Measurements from ENCODE around the gene KIAA0513. TPM values are rescaled to one million over a fixed set of nuclear protein-coding genes. Genes with fewer than 3 reads are reported as not detected.

The KIAA0513 gene
- total RNA-seq, 1 experiment from 2014 or later: 6.6 TPM

DNA sequence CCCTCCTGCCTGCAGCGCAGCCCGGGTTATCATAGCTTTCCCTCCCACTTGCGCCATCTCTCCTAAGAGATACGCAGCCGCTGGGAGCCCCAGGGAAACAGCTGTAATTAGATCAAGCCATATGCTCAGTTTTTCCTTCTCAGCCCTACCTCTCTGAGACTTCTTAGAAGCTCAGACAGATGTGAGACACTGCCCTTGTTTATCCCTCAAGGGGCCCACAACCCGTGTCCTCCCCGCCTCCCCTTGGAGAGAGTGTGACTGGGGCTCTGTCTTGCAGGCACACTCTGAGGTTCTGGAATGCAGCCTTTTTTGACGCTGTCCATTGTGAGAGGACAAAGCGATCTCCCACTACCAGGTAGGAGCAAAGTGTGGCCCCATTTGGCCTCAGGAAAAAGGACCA is 53.4 kb downstream of the KIAA0513 start:
- no TSS peak for BruUV-seq (replicated peaks)

DNA sequence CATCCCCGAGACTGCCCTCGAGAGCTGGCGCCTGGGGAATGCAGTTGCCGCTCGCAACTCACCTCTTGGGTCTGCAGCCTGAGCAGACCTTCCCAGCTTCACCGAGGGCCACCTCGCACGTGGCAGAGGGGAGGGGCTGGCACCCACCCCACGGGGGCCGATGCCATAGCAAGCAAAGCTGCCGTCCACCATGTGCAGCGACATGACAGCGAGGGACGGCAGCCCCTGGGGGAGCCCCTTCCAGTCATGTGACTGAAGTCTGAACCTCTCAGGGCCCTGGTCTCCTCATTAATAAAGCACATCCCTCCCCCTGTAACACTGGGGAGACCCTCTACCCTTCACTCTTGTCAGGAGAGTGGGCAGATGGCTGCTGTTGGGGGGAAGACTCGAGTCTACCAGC is 54.2 kb downstream of the KIAA0513 start:
- Histone ChIP-seq H3K4me2 (ENCODE audit: low read length) (no peak overlapping the region), H3K36me3 (ENCODE audit: control insufficient read depth in 1 of 2, insufficient read depth in 2 of 2, low read length in 2 of 2) (no peaks in the 10 kb centered on the region), H3K79me2 (ENCODE audit: insufficient read depth, low read length) (no peaks in the 10 kb centered on the region), H3K9ac (ENCODE audit: low read length) (no peak overlapping the region), H2AFZ (ENCODE audit: low read depth, low read length, poor library complexity, severe bottlenecking) (no peak overlapping the region), H4K20me1 (ENCODE audit: insufficient read depth) (no peaks in the 10 kb centered on the region), H3K27me3 (ENCODE audit: insufficient read depth, low read length) (no peaks in the 10 kb centered on the region), H3K9me3 (ENCODE audit: control insufficient read depth in 1 of 2, insufficient read depth in 1 of 2, low read depth in 1 of 2, low read length in 2 of 2) (no peaks in the 10 kb centered on the region), H3K4me3 (replicated peaks in 1 of 2; ENCODE audit: low read depth in 1 of 2, low read length in 2 of 2) (no peak overlapping the region), H3K27ac (ENCODE audit: low read depth, low read length) (no peak overlapping the region), H3K4me1 (ENCODE audit: control insufficient read depth in 1 of 2, insufficient read depth in 2 of 2, low read length in 2 of 2) (peaks cover 0 to 3% of the 10 kb centered on the region in 2 experiments; a peak in 2 of 4 replicates), H3K9me2 (ENCODE audit: insufficient read depth) (no peaks in the 10 kb centered on the region)
- ATAC-seq: no peak
- TF ChIP-seq POLR2AphosphoS5 (IDR thresholded peaks at IDR 0.05; ENCODE audit: low read depth, low read length) (no peak), CBX3 (IDR thresholded peaks at IDR 0.05; ENCODE audit: low read depth) (no peak), SRF (IDR thresholded peaks at IDR 0.05; ENCODE audit: low read depth) (no peak), EZH2 (IDR thresholded peaks at IDR 0.05) (no peak), ZNF274 (IDR thresholded peaks at IDR 0.05; ENCODE audit: low read depth, low read length) (no peak), SIN3A (IDR thresholded peaks at IDR 0.05; ENCODE audit: low read depth) (no peak), POLR2A (IDR thresholded peaks at IDR 0.05; ENCODE audit: borderline replicate concordance, extremely low read depth, insufficient read depth, insufficient read length) (no peak), RAD21 (IDR thresholded peaks at IDR 0.05; ENCODE audit: low read depth) (no peak), FOSL1 (IDR thresholded peaks at IDR 0.05; ENCODE audit: low read depth) (no peak)
- TF ChIP-seq, protein P1, sequence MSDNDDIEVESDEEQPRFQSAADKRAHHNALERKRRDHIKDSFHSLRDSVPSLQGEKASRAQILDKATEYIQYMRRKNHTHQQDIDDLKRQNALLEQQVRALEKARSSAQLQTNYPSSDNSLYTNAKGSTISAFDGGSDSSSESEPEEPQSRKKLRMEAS (IDR thresholded peaks at IDR 0.05): no peak
- TF ChIP-seq, protein P2, sequence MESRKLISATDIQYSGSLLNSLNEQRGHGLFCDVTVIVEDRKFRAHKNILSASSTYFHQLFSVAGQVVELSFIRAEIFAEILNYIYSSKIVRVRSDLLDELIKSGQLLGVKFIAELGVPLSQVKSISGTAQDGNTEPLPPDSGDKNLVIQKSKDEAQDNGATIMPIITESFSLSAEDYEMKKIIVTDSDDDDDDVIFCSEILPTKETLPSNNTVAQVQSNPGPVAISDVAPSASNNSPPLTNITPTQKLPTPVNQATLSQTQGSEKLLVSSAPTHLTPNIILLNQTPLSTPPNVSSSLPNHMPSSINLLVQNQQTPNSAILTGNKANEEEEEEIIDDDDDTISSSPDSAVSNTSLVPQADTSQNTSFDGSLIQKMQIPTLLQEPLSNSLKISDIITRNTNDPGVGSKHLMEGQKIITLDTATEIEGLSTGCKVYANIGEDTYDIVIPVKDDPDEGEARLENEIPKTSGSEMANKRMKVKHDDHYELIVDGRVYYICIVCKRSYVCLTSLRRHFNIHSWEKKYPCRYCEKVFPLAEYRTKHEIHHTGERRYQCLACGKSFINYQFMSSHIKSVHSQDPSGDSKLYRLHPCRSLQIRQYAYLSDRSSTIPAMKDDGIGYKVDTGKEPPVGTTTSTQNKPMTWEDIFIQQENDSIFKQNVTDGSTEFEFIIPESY (IDR thresholded peaks at IDR 0.05; ENCODE audit: extremely low read depth, insufficient replicate concordance, low read length): no peak
- TF ChIP-seq, protein P3, sequence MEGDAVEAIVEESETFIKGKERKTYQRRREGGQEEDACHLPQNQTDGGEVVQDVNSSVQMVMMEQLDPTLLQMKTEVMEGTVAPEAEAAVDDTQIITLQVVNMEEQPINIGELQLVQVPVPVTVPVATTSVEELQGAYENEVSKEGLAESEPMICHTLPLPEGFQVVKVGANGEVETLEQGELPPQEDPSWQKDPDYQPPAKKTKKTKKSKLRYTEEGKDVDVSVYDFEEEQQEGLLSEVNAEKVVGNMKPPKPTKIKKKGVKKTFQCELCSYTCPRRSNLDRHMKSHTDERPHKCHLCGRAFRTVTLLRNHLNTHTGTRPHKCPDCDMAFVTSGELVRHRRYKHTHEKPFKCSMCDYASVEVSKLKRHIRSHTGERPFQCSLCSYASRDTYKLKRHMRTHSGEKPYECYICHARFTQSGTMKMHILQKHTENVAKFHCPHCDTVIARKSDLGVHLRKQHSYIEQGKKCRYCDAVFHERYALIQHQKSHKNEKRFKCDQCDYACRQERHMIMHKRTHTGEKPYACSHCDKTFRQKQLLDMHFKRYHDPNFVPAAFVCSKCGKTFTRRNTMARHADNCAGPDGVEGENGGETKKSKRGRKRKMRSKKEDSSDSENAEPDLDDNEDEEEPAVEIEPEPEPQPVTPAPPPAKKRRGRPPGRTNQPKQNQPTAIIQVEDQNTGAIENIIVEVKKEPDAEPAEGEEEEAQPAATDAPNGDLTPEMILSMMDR (IDR thresholded peaks at IDR 0.05 in 2 of 3, conservative IDR thresholded peaks at IDR 0.05 in 1 of 3; ENCODE audit: borderline replicate concordance in 1 of 3, insufficient read depth in 1 of 3, low read depth in 2 of 3, low read length in 2 of 3): no peak
- ChIA-PET POLR2A (no interaction called here), CTCF (no interaction called here), RAD21 (ENCODE audit: low non-redundant PET in 1 of 2, low total read pairs in 2 of 2, uncharacterized antibody in 2 of 2, unreplicated experiment in 2 of 2) (no interaction called here)
- intact Hi-C loops (cut with micrococcal nuclease): no loop called here
- BruUV-seq (replicated peaks): no TSS peak
- no peak for DNase-seq (ENCODE audit: low read depth, low spot score)

More for the DNA sequence above, 53.4 kb downstream of the KIAA0513 start:
- intact Hi-C loops (cut with micrococcal nuclease): no loop called here
- no peaks in the 10 kb centered on the region for H3K4me1 ChIP-seq (ENCODE audit: control insufficient read depth in 1 of 2, insufficient read depth in 2 of 2, low read length in 2 of 2)
- H3K79me2 ChIP-seq (ENCODE audit: insufficient read depth, low read length): no peaks in the 10 kb centered on the region
- H2AFZ ChIP-seq (ENCODE audit: low read depth, low read length, poor library complexity, severe bottlenecking): no peak overlapping the region
- no peaks in the 10 kb centered on the region for H3K36me3 ChIP-seq (ENCODE audit: control insufficient read depth in 1 of 2, insufficient read depth in 2 of 2, low read length in 2 of 2)
- no peaks in the 10 kb centered on the region for H3K27me3 ChIP-seq (ENCODE audit: insufficient read depth, low read length)
- no peak overlapping the region for H3K27ac ChIP-seq (ENCODE audit: low read depth, low read length)
- no peak overlapping the region for H3K4me3 ChIP-seq (replicated peaks in 1 of 2; ENCODE audit: low read depth in 1 of 2, low read length in 2 of 2)
- TF ChIP-seq, protein P2 (IDR thresholded peaks at IDR 0.05; ENCODE audit: extremely low read depth, insufficient replicate concordance, low read length): no peak
- no peak for TF ChIP-seq ZFX (IDR thresholded peaks at IDR 0.05)
- no peak overlapping the region for H3K4me2 ChIP-seq (ENCODE audit: low read length)
- RAD21 ChIA-PET (ENCODE audit: low non-redundant PET in 1 of 2, low total read pairs in 2 of 2, uncharacterized antibody in 2 of 2, unreplicated experiment in 2 of 2): no interaction called here
- CTCF ChIA-PET: no interaction called here
- H3K9me2 ChIP-seq (ENCODE audit: insufficient read depth): no peaks in the 10 kb centered on the region
- DNase-seq (ENCODE audit: low read depth, low spot score): no peak
- POLR2A ChIA-PET: no interaction called here
- H3K9me3 ChIP-seq (ENCODE audit: control insufficient read depth in 1 of 2, insufficient read depth in 1 of 2, low read depth in 1 of 2, low read length in 2 of 2): no peaks in the 10 kb centered on the region
- no peaks in the 10 kb centered on the region for H4K20me1 ChIP-seq (ENCODE audit: insufficient read depth)
- no peak overlapping the region for H3K9ac ChIP-seq (ENCODE audit: low read length)
- no peak for ATAC-seq
